GM23338 (cell line): ENCODE results near the gene SOAT1. TPM values are rescaled to one million over a fixed set of nuclear protein-coding genes. Genes with fewer than 3 reads are reported as not detected.
"Not testable (repeated sequence)": the region's sequence is repeated elsewhere in the genome, so short reads cannot be mapped to it uniquely, and the experiment has no call there.

Experiments
- ATAC-seq: fragments of 200-7000 bp; cut with Tn5 transposase; 3 replicates; pipeline ENCODE4 v1.9.1; 2020
- DNase-seq: peaks from one replicate; pipeline ENCODE4 v3.0.0-alpha.2; 2015; ENCODE audit warnings: low spot score
- H2AFZ ChIP-seq: fragments of 200-600 bp; sonication (generic); 2 replicates; pipeline ENCODE4 v1.8.0; 2016; ENCODE audit warnings: antibody characterized with exemption, mild to moderate bottlenecking, moderate library complexity
- H3F3A ChIP-seq: fragments of 200-600 bp; sonication (generic); replicated peaks from 2 replicates; pipeline ENCODE4 v1.8.0; 2017; ENCODE audit warnings: antibody characterized with exemption, mixed run types, low read depth
- H3K27ac ChIP-seq: fragments of 200-600 bp; sonication (generic); 2 replicates; pipeline ENCODE4 v1.6.1; 2016; ENCODE audit warnings: low read depth
- H3K27me3 ChIP-seq: fragments of 200-600 bp; sonication (generic); 2 replicates; pipeline ENCODE4 v1.8.0; 2016; ENCODE audit warnings: mild to moderate bottlenecking, mixed run types, moderate library complexity; ENCODE audit not compliant: insufficient read depth
- H3K36me3 ChIP-seq: fragments of 200-600 bp; sonication (generic); 2 replicates; pipeline ENCODE4 v1.8.0; 2016; ENCODE audit warnings: mild to moderate bottlenecking; ENCODE audit not compliant: insufficient read depth
- H3K4me1 ChIP-seq: fragments of 200-600 bp; sonication (generic); 2 replicates; pipeline ENCODE4 v1.8.0; 2016; ENCODE audit warnings: mild to moderate bottlenecking, moderate library complexity; ENCODE audit not compliant: insufficient read depth
- H3K4me2 ChIP-seq: fragments of 200-600 bp; sonication (generic); 2 replicates; pipeline ENCODE4 v1.7.1; 2017; ENCODE audit warnings: mixed run types
- H3K4me3 ChIP-seq: fragments of 200-600 bp; sonication (generic); 2 replicates; pipeline ENCODE4 v1.6.1; 2016; ENCODE audit warnings: mixed run types
- H3K79me2 ChIP-seq: fragments of 200-600 bp; sonication (generic); replicated peaks from 2 replicates; pipeline ENCODE4 v1.8.0; 2017; ENCODE audit warnings: mild to moderate bottlenecking; ENCODE audit not compliant: insufficient read depth
- H3K9me2 ChIP-seq: fragments of 200-600 bp; sonication (generic); 2 replicates; pipeline ENCODE4 v1.8.0; 2017; ENCODE audit not compliant: insufficient read depth
- H4K20me1 ChIP-seq: fragments of 200-600 bp; sonication (generic); replicated peaks from 2 replicates; pipeline ENCODE4 v1.8.0; 2017; ENCODE audit warnings: mild to moderate bottlenecking; ENCODE audit not compliant: insufficient read depth
- H3K27ac Mint-ChIP-seq: 2 replicates; pipeline ENCODE4 v1.8.0; 2020; ENCODE audit warnings: inconsistent platforms, mild to moderate bottlenecking, moderate library complexity, mixed read lengths
- H3K27me3 Mint-ChIP-seq: 3 replicates; pipeline ENCODE4 v1.8.0; 2022; ENCODE audit warnings: low read depth, mild to moderate bottlenecking, moderate library complexity, mixed read lengths, inconsistent platforms; ENCODE audit not compliant: insufficient read depth, poor library complexity
- H3K36me3 Mint-ChIP-seq: 3 replicates; pipeline ENCODE4 v1.8.0; 2021; ENCODE audit warnings: low read depth, mild to moderate bottlenecking, inconsistent platforms, moderate library complexity, mixed read lengths
- H3K4me1 Mint-ChIP-seq: 3 replicates; pipeline ENCODE4 v1.8.0; 2020; ENCODE audit warnings: mild to moderate bottlenecking, inconsistent platforms, mixed read lengths
- H3K4me3 Mint-ChIP-seq: 3 replicates; pipeline ENCODE4 v1.8.0; 2021; ENCODE audit warnings: moderate library complexity, mild to moderate bottlenecking, inconsistent platforms, mixed read lengths
- H3K9me3 Mint-ChIP-seq: 3 replicates; pipeline ENCODE4 v1.8.0; 2020; ENCODE audit warnings: moderate library complexity, mild to moderate bottlenecking, inconsistent platforms, mixed read lengths
- CREB1 ChIP-seq: fragments of 250-450 bp; sonication (Bioruptor Pico); IDR thresholded peaks from 2 replicates; pipeline ENCODE4 v1.5.0; 2020; ENCODE audit warnings: low read depth, mild to moderate bottlenecking, moderate library complexity
- EZH2 ChIP-seq: fragments of 200-600 bp; sonication (generic); IDR thresholded peaks from one replicate; pipeline ENCODE4 v1.8.0; 2017; ENCODE audit warnings: antibody characterized with exemption, mild to moderate bottlenecking, low read depth; ENCODE audit not compliant: unreplicated experiment
- EZH2phosphoT487 ChIP-seq: fragments of 200-600 bp; sonication (generic); IDR thresholded peaks from one replicate; pipeline ENCODE4 v1.8.1; 2018; ENCODE audit warnings: antibody characterized with exemption; ENCODE audit not compliant: unreplicated experiment
- JUNB ChIP-seq: IDR thresholded peaks from one replicate; pipeline ENCODE4 v1.6.1; 2016; ENCODE audit warnings: antibody characterized with exemption; ENCODE audit not compliant: unreplicated experiment
- REST ChIP-seq: IDR thresholded peaks from one replicate; pipeline ENCODE4 v1.6.1; 2018; ENCODE audit warnings: antibody characterized with exemption; ENCODE audit not compliant: unreplicated experiment
- STAT1 ChIP-seq: IDR thresholded peaks from one replicate; pipeline ENCODE4 v1.6.1; 2016; ENCODE audit warnings: antibody characterized with exemption; ENCODE audit not compliant: unreplicated experiment
- ZNF114 ChIP-seq: fragments of 250-450 bp; sonication (Bioruptor Pico); IDR thresholded peaks from 2 replicates; pipeline ENCODE4 v1.5.0; 2020; ENCODE audit warnings: mild to moderate bottlenecking, moderate library complexity
- ZNF331 ChIP-seq: fragments of 250-450 bp; sonication (Bioruptor Pico); IDR thresholded peaks from 2 replicates; pipeline ENCODE4 v1.5.0; 2020; ENCODE audit warnings: low read depth, mild to moderate bottlenecking, moderate library complexity
- polyA plus RNA-seq: library from polyadenylated mRNA; unstranded; fragments of >200 nt; fragmentation: Nextera tagmentation; extraction: Ambion mirVana; gene quantifications from 2 replicates; pipeline ENCODE4 v1.2.1, GENCODE V29; 2016
- total RNA-seq: library from RNA; depleted of rRNA; stranded (reverse); fragments of >200 nt; shearing (Covaris generic); gene quantifications from 2 replicates; pipeline ENCODE4 v1.2.3, GENCODE V29; 2014
- TF ChIP-seq, protein P1 (sequence below), 2 experiments: fragments of 200-600 bp in 1 of 2; sonication (generic) in 1 of 2; conservative IDR thresholded peaks; 2 replicates each; pipeline versions ENCODE4 v1.5.1 to v1.6.1; 2016 to 2017; ENCODE audit warnings: antibody characterized with exemption in 2 of 2, low read depth in 2 of 2, mild to moderate bottlenecking in 2 of 2, moderate library complexity in 1 of 2
- TF ChIP-seq, protein P2 (sequence below): IDR thresholded peaks from 2 replicates; pipeline ENCODE4 v1.6.1; 2016; ENCODE audit warnings: antibody characterized with exemption

SOAT1 gene
- total and polyA plus RNA-seq, 2 experiments from 2014 or later: 1.3 to 2.6 TPM

DNA sequence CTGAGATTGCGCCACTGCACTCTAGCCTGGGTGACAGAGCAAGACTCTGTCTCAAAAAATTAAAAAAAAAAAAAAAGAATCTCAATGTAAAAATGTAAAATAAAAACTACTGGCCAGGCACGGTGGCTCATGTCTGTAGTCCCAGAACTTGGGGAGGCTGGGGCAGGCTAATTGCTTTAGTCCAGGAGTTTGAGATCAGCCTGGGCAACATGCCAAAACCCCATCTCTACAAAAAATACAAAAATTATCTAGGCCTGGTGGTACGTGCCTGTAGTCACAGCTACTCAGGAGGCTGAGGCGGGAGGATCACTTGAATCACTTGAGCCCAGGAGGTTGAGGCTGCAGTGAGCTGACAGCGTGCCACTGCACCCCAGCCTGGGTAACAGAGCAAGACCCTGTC, 19.2 kb upstream of the SOAT1 start:
- H3F3A ChIP-seq, H3K9me3 Mint-ChIP-seq, H4K20me1 ChIP-seq, DNase-seq, H3K36me3 ChIP-seq, H3K27ac ChIP-seq, H3K27me3 ChIP-seq, ATAC-seq, H3K36me3 Mint-ChIP-seq, H3K4me3 ChIP-seq, H3K9me2 ChIP-seq, H3K4me1 Mint-ChIP-seq, H3K27me3 Mint-ChIP-seq, H3K27ac Mint-ChIP-seq, H3K4me3 Mint-ChIP-seq, H3K79me2 ChIP-seq, H2AFZ ChIP-seq, H3K4me1 ChIP-seq, H3K4me2 ChIP-seq: not testable (repeated sequence)

- H3K27me3 ChIP-seq: no peaks in the 10 kb centered on the region
- Mint-ChIP-seq H3K27ac (no peak overlapping the region), H3K36me3 (no peaks in the 10 kb centered on the region; the same call in 2 of the 3 replicates), H3K9me3 (peaks cover 8% of the 10 kb centered on the region; the same call in 2 of the 3 replicates), H3K4me3 (no peak overlapping the region), H3K4me1 (no peaks in the 10 kb centered on the region), H3K27me3 (peaks cover 3% of the 10 kb centered on the region)
- DNase-seq (no peak), ATAC-seq (no peak)
- H3K79me2 ChIP-seq: no peaks in the 10 kb centered on the region
- no peak overlapping the region for H2AFZ ChIP-seq
- no peaks in the 10 kb centered on the region for H3K9me2 ChIP-seq
- no peaks in the 10 kb centered on the region for H3F3A ChIP-seq
- H3K4me2 ChIP-seq: no peak overlapping the region
- H3K36me3 ChIP-seq: no peaks in the 10 kb centered on the region
- no peak overlapping the region for H3K4me3 ChIP-seq
- no peaks in the 10 kb centered on the region for H3K4me1 ChIP-seq
- H4K20me1 ChIP-seq: no peaks in the 10 kb centered on the region
- no peak overlapping the region for H3K27ac ChIP-seq
- no peak for TF ChIP-seq JUNB
- no peak for TF ChIP-seq ZNF331 (CRISPR knock-in tag)
- TF ChIP-seq, protein P1, sequence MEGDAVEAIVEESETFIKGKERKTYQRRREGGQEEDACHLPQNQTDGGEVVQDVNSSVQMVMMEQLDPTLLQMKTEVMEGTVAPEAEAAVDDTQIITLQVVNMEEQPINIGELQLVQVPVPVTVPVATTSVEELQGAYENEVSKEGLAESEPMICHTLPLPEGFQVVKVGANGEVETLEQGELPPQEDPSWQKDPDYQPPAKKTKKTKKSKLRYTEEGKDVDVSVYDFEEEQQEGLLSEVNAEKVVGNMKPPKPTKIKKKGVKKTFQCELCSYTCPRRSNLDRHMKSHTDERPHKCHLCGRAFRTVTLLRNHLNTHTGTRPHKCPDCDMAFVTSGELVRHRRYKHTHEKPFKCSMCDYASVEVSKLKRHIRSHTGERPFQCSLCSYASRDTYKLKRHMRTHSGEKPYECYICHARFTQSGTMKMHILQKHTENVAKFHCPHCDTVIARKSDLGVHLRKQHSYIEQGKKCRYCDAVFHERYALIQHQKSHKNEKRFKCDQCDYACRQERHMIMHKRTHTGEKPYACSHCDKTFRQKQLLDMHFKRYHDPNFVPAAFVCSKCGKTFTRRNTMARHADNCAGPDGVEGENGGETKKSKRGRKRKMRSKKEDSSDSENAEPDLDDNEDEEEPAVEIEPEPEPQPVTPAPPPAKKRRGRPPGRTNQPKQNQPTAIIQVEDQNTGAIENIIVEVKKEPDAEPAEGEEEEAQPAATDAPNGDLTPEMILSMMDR (conservative IDR thresholded peaks at IDR 0.05; ENCODE audit: low read depth in 2 of 2): no peak
- TF ChIP-seq, protein P2, sequence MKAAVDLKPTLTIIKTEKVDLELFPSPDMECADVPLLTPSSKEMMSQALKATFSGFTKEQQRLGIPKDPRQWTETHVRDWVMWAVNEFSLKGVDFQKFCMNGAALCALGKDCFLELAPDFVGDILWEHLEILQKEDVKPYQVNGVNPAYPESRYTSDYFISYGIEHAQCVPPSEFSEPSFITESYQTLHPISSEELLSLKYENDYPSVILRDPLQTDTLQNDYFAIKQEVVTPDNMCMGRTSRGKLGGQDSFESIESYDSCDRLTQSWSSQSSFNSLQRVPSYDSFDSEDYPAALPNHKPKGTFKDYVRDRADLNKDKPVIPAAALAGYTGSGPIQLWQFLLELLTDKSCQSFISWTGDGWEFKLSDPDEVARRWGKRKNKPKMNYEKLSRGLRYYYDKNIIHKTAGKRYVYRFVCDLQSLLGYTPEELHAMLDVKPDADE: no peak
- no peak for TF ChIP-seq STAT1
- no peak for TF ChIP-seq EZH2phosphoT487
- no peak for TF ChIP-seq REST
- TF ChIP-seq EZH2: no peak
- TF ChIP-seq ZNF114: no peak
- TF ChIP-seq CREB1: no peak
These were observed 14.7 kb upstream of the SOAT1 start for GRCh38 chr1:179278920-179279319.
